Muscle layer of duodenum (tissue), 2 donors: ENCODE results near the gene NR2C2.

ENCODE experiments used
- H3K27ac ChIP-seq: one replicate; pipeline ENCODE4 v1.7.0; 2013; ENCODE audit warnings: mild to moderate bottlenecking, low read length
- H3K27me3 ChIP-seq: one replicate; pipeline ENCODE4 v1.7.0; 2013; ENCODE audit warnings: low read depth, mild to moderate bottlenecking, control low read depth, low read length
- H3K36me3 ChIP-seq, 2 donors: one replicate each; pipeline ENCODE4 v1.7.0; 2013; ENCODE audit warnings: low read length in 2 of 2, control low read depth in 1 of 2, mild to moderate bottlenecking in 1 of 2; ENCODE audit not compliant: insufficient read depth in 2 of 2, control insufficient read depth in 1 of 2
- H3K4me1 ChIP-seq, 2 donors: one replicate each; pipeline ENCODE4 v1.7.0; 2013; ENCODE audit warnings: low read length in 2 of 2, mild to moderate bottlenecking in 2 of 2, control low read depth in 1 of 2, moderate library complexity in 1 of 2; ENCODE audit not compliant: insufficient read depth in 2 of 2, control insufficient read depth in 1 of 2
- H3K4me3 ChIP-seq, 2 donors: one replicate each; pipeline ENCODE4 v1.7.0; 2013; ENCODE audit warnings: low read length in 2 of 2, low read depth in 1 of 2, mild to moderate bottlenecking in 1 of 2
- H3K9me3 ChIP-seq, 2 donors: one replicate each; pipeline ENCODE4 v1.7.0; 2013; ENCODE audit warnings: low read length in 2 of 2, control low read depth in 1 of 2, mild to moderate bottlenecking in 1 of 2; ENCODE audit not compliant: control insufficient read depth in 1 of 2
- donor health status: healthy.

NR2C2 gene

DNA sequence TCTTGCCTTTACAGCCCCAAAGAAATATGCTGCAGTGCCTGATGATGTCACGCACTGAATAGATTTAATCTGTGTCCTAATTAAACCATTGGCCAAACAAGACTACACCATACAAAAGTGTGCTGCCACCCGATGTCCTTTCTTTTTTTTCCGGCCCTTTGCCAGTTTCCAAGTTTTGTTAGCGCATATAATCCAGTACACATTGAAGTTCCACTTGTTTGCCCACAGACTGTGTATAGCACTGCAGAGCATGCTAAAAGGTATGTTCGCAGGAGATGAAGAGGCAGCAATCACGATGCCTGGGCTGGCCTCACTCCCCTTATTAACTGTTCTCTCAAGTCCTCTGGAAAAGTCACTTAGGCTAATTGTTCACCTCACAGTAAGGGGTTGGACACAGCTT lies 90.9 kb downstream of the NR2C2 start:
- Histone ChIP-seq H3K4me3 (no peak overlapping the region), H3K27me3 (no peaks in the 10 kb centered on the region), H3K36me3 (peaks cover 70 to 71% of the 10 kb centered on the region in 2 donors), H3K4me1 (peaks cover 0 to 3% of the 10 kb centered on the region in 2 donors), H3K27ac (no peak overlapping the region), H3K9me3 (no peaks in the 10 kb centered on the region)

- Histone ChIP-seq H3K36me3 (peaks cover 75 to 83% of the 10 kb centered on the region in 2 donors), H3K4me3 (no peak overlapping the region), H3K4me1 (peaks cover 0 to 9% of the 10 kb centered on the region in 2 donors), H3K27ac (no peak overlapping the region), H3K9me3 (no peaks in the 10 kb centered on the region), H3K27me3 (no peaks in the 10 kb centered on the region)
Observed at GRCh38 chr3:15040844-15041243, 93.5 kb downstream of the NR2C2 start.

DNA sequence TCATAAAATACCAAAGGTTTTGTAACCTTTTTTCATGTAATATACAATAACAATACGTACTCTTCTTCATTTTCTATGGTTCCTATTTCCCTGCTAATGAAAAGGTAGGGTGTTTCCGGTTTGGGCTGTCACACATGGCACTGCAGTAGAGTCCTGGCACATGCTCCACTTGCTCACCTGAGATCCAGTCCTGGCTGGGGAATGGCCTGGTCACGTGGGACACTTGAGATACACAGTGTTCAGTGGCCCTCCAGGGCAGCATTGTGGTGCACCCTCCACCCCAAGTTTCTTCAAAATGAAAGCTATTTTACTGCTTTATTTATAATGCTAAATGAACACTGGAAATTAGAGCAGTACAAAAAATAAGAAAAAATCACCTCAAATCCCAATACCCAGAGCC lies 94.6 kb downstream of the NR2C2 start:
- no peaks in the 10 kb centered on the region for H3K9me3 ChIP-seq
- peaks cover 86 to 91% of the 10 kb centered on the region in 2 donors for H3K36me3 ChIP-seq
- no peaks in the 10 kb centered on the region for H3K27me3 ChIP-seq
- peaks cover 0 to 9% of the 10 kb centered on the region in 2 donors for H3K4me1 ChIP-seq
- no peak overlapping the region for H3K4me3 ChIP-seq
- no peak overlapping the region for H3K27ac ChIP-seq

DNA sequence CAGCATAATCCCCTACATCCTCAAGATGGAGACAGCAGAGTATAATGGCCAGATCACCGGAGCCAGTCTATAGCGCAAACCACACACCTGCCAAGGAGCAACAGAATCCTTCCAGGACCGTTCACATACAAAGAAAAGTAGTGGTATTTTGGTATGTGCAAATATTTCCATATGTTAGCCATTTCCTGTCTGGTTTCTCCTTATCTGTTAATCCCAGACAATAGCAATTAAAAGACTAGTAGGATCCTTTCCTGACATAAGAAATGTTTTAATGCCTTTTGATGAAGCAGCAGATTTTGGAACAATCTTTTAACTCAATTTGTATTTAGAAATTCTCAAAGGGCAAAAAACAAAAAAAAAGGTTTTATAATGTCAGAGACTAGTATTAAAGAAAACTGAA lies 95.6 kb downstream of the NR2C2 start:
- Histone ChIP-seq H3K27me3 (no peaks in the 10 kb centered on the region), H3K9me3 (no peaks in the 10 kb centered on the region), H3K36me3 (peaks cover 86 to 89% of the 10 kb centered on the region in 2 donors), H3K27ac (no peak overlapping the region), H3K4me1 (peaks cover 0 to 15% of the 10 kb centered on the region in 2 donors), H3K4me3 (no peak overlapping the region)

DNA sequence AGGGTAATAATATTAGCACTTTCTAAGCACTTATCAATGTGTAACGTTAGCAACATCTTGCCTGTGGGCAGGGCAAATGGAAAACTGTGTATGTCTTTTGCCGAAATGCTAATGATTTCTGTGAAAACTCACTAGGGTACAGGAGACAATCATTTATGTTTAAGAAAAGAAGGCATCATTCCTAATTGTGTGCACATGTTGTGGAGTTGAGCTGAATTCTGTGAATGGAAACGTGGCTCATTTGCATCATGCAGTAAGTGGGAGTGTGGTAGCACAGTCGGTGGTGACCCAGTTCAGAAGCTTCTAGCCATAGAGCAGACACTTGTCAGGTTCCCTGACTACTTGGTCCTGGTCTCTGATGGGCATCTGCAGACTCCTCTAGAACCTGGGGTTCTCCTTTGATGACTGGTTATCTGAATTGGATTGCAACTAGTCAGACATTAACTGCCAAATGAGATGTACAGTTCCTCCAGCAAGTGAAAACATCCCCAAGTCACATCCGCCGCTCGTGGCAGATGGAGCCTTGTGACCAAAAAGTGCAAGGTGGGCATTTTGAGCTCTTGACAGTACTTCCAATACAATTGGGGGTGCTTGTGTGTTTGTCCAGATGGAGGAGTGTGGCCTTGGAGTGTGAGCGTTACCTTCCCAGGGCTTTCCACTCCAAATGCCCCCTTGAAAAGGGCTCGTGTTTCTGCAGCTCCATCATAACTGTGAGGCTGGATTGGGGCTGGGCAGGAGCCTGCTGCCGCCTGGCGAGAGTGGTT lies 96.2 kb downstream of the NR2C2 start:
- no peaks in the 10 kb centered on the region for H3K27me3 ChIP-seq
- no peak overlapping the region for H3K27ac ChIP-seq
- peaks cover 86 to 89% of the 10 kb centered on the region in 2 donors for H3K36me3 ChIP-seq
- H3K4me1 ChIP-seq = peaks cover 0 to 15% of the 10 kb centered on the region in 2 donors
- H3K9me3 ChIP-seq = no peaks in the 10 kb centered on the region
- no peak overlapping the region for H3K4me3 ChIP-seq

- H3K4me1 ChIP-seq = peaks cover 0 to 15% of the 10 kb centered on the region in 2 donors
- peaks cover 86 to 89% of the 10 kb centered on the region in 2 donors for H3K36me3 ChIP-seq
- no peaks in the 10 kb centered on the region for H3K9me3 ChIP-seq
- no peak overlapping the region for H3K4me3 ChIP-seq
- H3K27ac ChIP-seq = no peak overlapping the region
- no peaks in the 10 kb centered on the region for H3K27me3 ChIP-seq
Observed at GRCh38 chr3:15044326-15044725, 96.9 kb downstream of the NR2C2 start.

DNA sequence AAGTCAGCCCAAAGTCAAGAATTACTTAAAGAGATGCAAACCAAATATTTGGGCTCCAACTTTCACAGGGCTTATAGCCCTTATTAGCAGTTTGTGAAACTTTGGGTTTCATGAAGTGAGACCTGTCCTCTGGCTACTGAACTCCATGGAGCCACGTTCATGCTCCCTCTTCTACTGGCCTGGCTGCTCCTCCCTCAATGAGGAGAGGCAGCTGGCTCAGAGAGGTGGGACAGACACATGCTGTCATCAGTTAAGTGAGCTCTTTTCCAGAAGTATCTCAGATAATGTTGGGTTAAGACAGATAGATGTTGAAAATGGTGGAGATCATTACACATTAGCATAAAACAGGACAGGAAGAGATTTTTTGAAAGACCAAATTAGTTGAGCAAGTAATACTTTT lies 98.3 kb downstream of the NR2C2 start:
- H3K4me1 ChIP-seq = peaks cover 0 to 12% of the 10 kb centered on the region in 2 donors
- no peaks in the 10 kb centered on the region for H3K27me3 ChIP-seq
- no peak overlapping the region for H3K4me3 ChIP-seq
- peaks cover 81 to 94% of the 10 kb centered on the region in 2 donors for H3K36me3 ChIP-seq
- H3K9me3 ChIP-seq = no peaks in the 10 kb centered on the region
- H3K27ac ChIP-seq = no peak overlapping the region

DNA sequence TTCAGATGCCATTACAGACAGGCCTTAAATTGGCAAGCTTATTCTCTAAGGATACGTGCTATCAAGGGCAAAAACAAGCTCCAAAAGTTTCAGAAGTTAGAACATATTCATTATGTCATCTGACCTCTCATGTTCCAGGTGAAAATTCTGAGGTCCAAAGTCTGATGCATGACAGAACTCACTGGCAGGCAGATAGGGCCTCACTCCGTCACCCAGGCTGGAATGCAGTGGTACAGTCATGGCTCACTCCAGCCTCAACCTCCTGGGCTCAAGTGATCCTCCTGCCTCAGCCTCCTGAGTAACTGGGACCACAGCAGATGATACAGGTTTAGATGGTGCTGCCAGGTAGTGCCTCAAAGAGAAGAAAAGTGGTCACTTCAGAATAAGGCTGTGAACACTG lies 102.2 kb downstream of the NR2C2 start:
- H3K27me3 ChIP-seq = no peaks in the 10 kb centered on the region
- peaks cover 62 to 76% of the 10 kb centered on the region in 2 donors for H3K36me3 ChIP-seq
- H3K4me1 ChIP-seq = peaks cover 0 to 6% of the 10 kb centered on the region in 2 donors
- H3K27ac ChIP-seq = no peak overlapping the region
- no peak overlapping the region for H3K4me3 ChIP-seq
- H3K9me3 ChIP-seq = no peaks in the 10 kb centered on the region

- no peak overlapping the region for H3K27ac ChIP-seq
- no peaks in the 10 kb centered on the region for H3K27me3 ChIP-seq
- H3K9me3 ChIP-seq = no peaks in the 10 kb centered on the region
- H3K4me3 ChIP-seq = no peak overlapping the region
- H3K36me3 ChIP-seq = peaks cover 52 to 66% of the 10 kb centered on the region in 2 donors
- H3K4me1 ChIP-seq = peaks cover 0 to 6% of the 10 kb centered on the region in 2 donors
Observed at GRCh38 chr3:15050405-15051092, 103.2 kb downstream of the NR2C2 start.

DNA sequence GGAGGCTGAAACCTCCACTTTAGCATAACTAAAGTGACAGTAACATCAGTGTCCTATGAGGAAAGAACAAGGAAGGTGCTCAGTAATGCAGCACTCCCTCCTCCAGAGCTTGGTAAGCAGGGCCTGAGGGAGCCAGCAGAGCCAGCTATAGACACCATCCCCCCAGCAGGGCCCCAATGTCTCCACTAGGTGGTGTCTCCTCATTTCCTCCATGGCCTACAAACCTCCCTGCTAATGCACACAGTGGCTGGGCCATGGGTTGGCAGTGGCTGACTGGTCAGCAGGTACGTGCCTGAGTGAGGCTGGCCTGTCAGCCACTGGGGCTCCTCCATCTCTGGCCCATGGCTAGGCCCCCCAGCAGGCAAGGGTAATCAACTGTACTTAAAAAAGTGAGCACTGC lies 104.1 kb downstream of the NR2C2 start:
- Histone ChIP-seq H3K4me1 (peaks cover 0 to 6% of the 10 kb centered on the region in 2 donors), H3K4me3 (no peak overlapping the region), H3K36me3 (peaks cover 43 to 56% of the 10 kb centered on the region in 2 donors), H3K27me3 (no peaks in the 10 kb centered on the region), H3K27ac (no peak overlapping the region), H3K9me3 (no peaks in the 10 kb centered on the region)

DNA sequence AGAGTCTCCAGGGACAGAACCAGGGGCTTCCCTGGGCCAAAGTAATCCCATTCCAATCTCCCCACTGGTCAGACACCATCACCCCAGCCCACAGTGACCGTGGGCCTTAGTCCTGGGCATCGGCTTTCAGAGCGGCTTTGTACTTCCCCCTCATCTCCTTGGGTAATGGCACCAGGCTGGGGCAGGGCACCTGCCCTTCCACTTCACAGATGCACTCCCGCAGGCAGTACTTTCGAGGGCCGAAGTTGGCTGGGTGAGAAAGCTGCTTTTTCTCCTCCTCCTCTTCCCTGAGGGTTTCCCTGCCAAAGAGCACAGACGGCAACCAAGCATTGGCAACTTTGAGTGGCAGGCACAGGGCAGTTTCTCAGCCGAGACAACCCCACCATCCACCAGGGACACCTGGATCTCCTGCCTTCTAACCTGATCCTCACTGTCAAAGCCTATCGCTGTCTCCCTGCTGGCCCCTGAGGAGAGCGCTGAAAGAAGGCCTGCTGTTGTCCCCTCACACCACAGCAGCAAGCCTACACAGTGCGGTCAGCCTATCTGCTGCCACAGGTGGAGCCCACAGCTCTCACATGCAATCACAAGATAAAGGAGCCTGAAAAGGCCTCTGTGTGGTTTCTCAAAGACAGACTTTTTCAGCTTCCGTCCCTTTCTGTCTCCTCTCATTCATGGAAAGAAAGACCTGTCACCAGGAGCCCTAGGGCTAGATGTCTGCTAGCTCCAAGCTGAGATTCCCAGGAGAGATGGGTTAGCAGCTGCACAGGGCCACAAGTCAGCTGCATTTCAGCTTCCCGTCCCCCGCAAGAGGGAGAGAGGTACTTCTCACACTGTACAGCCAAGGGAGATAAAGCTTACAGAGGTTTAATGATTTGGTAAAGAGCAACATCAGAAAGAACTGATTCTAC lies 105.2 kb downstream of the NR2C2 start:
- peaks cover 37 to 50% of the 10 kb centered on the region in 2 donors for H3K36me3 ChIP-seq
- no peaks in the 10 kb centered on the region for H3K4me1 ChIP-seq
- H3K9me3 ChIP-seq = no peaks in the 10 kb centered on the region
- no peaks in the 10 kb centered on the region for H3K27me3 ChIP-seq
- H3K4me3 ChIP-seq = no peak overlapping the region
- no peak overlapping the region for H3K27ac ChIP-seq
